Activated CD8-positive, alpha-beta memory T cell treated with anti-CD3 and anti-CD28 coated beads, Interleukin-2, amount 50 U/mL, for 4 hours (primary cell): ENCODE data around the gene ZKSCAN1.
"Not testable (repeated sequence)": the region's sequence is repeated elsewhere in the genome, so short reads cannot be mapped to it uniquely, and the experiment has no call there.

Experiments used
- DNase-seq: peaks from one replicate; pipeline ENCODE4 v3.0.0-alpha.2; 2020

The ZKSCAN1 gene

GRCh38 chr7:100003711-100004661, 11.4 kb upstream of the ZKSCAN1 start:
- no peak for DNase-seq

- DNase-seq: no peak
Measured at GRCh38 chr7:100007887-100008286, 7.5 kb upstream of the ZKSCAN1 start.

- DNase-seq: no peak
Measured at GRCh38 chr7:100008525-100008924, 6.9 kb upstream of the ZKSCAN1 start.

GRCh38 chr7:100009952-100010351, 5.4 kb upstream of the ZKSCAN1 start:
- not testable (repeated sequence) for DNase-seq

- no peak for DNase-seq
Measured at GRCh38 chr7:100010901-100011300, 4.5 kb upstream of the ZKSCAN1 start.

- no peak for DNase-seq
Measured at GRCh38 chr7:100011516-100011915, 3.9 kb upstream of the ZKSCAN1 start.

GRCh38 chr7:100012385-100013327, 2.7 kb upstream of the ZKSCAN1 start:
- not testable (repeated sequence) for DNase-seq

- peak; percentile 23 for DNase-seq
Measured at GRCh38 chr7:100013328-100013676, 2.1 kb upstream of the ZKSCAN1 start.

GRCh38 chr7:100016215-100016901, 962 bp downstream of the ZKSCAN1 start:
- no peak for DNase-seq

- no peak for DNase-seq
Measured at GRCh38 chr7:100017300-100017699, 1.9 kb downstream of the ZKSCAN1 start.

GRCh38 chr7:100017875-100018274, 2.5 kb downstream of the ZKSCAN1 start:
- no peak for DNase-seq

- DNase-seq: no peak
Measured at GRCh38 chr7:100019908-100020307, 4.5 kb downstream of the ZKSCAN1 start.

GRCh38 chr7:100021297-100021696, 5.9 kb downstream of the ZKSCAN1 start:
- DNase-seq: no peak

GRCh38 chr7:100022621-100023020, 7.2 kb downstream of the ZKSCAN1 start:
- no peak for DNase-seq

- DNase-seq: no peak
Measured at GRCh38 chr7:100023526-100023925, 8.1 kb downstream of the ZKSCAN1 start.

- no peak for DNase-seq
Measured at GRCh38 chr7:100024020-100024619, 8.7 kb downstream of the ZKSCAN1 start.

GRCh38 chr7:100027197-100027596, 11.8 kb downstream of the ZKSCAN1 start:
- no peak for DNase-seq

GRCh38 chr7:100029596-100029995, 14.2 kb downstream of the ZKSCAN1 start:
- DNase-seq: no peak

GRCh38 chr7:100033526-100033925, 18.1 kb downstream of the ZKSCAN1 start:
- no peak for DNase-seq

- DNase-seq: no peak
Measured at GRCh38 chr7:100034871-100035510, 19.6 kb downstream of the ZKSCAN1 start.

- DNase-seq: no peak
Measured at GRCh38 chr7:100035876-100036275, 20.5 kb downstream of the ZKSCAN1 start.

GRCh38 chr7:100038326-100038725, 22.9 kb downstream of the ZKSCAN1 start:
- no peak for DNase-seq
